ENCODE measurements around the gene FLT1. TPM values are rescaled to one million over a fixed set of nuclear protein-coding genes. Genes with fewer than 3 reads are reported as not detected.

The FLT1 gene
- polyA plus RNA-seq, 2 donors = 1.2 to 2.1 TPM

GRCh38 chr13:28324181-28324789 lies 170.6 kb downstream of the FLT1 start:
- H3K36me3 ChIP-seq (ENCODE audit: control insufficient read depth in 2 of 2, insufficient read depth in 2 of 2, low read length in 1 of 2) = no peaks in the 10 kb centered on the region
- no peaks in the 10 kb centered on the region for H3K9me3 ChIP-seq (ENCODE audit: control insufficient read depth in 2 of 2, insufficient read depth in 1 of 2, low read depth in 1 of 2, low read length in 1 of 2)
- no peaks in the 10 kb centered on the region for H3K4me1 ChIP-seq (ENCODE audit: control insufficient read depth in 2 of 2, insufficient read depth in 2 of 2, low read length in 1 of 2)
- no peak overlapping the region for H3K27ac ChIP-seq (ENCODE audit: low read depth in 2 of 2, low read length in 1 of 2)
- WGBS, 2 donors = 26 to 28% methylated on average over 4 of the region's 4 CpGs
- H3K4me3 ChIP-seq (ENCODE audit: low read depth in 1 of 2, low read length in 2 of 2) = no peak overlapping the region
- H3K27me3 ChIP-seq (ENCODE audit: control insufficient read depth in 1 of 2, insufficient read depth in 2 of 2, low read length in 2 of 2) = no peaks in the 10 kb centered on the region

- 73 to 74% methylated on average over 11 of the region's 11 CpGs for WGBS, 2 donors
- Histone ChIP-seq H3K4me3 (ENCODE audit: low read depth in 1 of 2, low read length in 2 of 2) (no peak overlapping the region), H3K27ac (ENCODE audit: low read depth in 2 of 2, low read length in 1 of 2) (no peak overlapping the region), H3K9me3 (ENCODE audit: control insufficient read depth in 2 of 2, insufficient read depth in 1 of 2, low read depth in 1 of 2, low read length in 1 of 2) (no peaks in the 10 kb centered on the region), H3K27me3 (ENCODE audit: control insufficient read depth in 1 of 2, insufficient read depth in 2 of 2, low read length in 2 of 2) (no peaks in the 10 kb centered on the region), H3K36me3 (ENCODE audit: control insufficient read depth in 2 of 2, insufficient read depth in 2 of 2, low read length in 1 of 2) (no peaks in the 10 kb centered on the region), H3K4me1 (ENCODE audit: control insufficient read depth in 2 of 2, insufficient read depth in 2 of 2, low read length in 1 of 2) (no peaks in the 10 kb centered on the region)
Measured at GRCh38 chr13:28322256-28322905, 172.5 kb downstream of the FLT1 start.

- no peak overlapping the region for H3K27ac ChIP-seq (ENCODE audit: low read depth in 2 of 2, low read length in 1 of 2)
- 74 to 76% methylated on average over 2 of the region's 2 CpGs for WGBS, 2 donors
Measured at GRCh38 chr13:28321756-28322155, 173.2 kb downstream of the FLT1 start.

GRCh38 chr13:28320884-28321574 lies 173.9 kb downstream of the FLT1 start:
- Histone ChIP-seq H3K4me3 (ENCODE audit: low read depth in 1 of 2, low read length in 2 of 2) (no peak overlapping the region), H3K4me1 (ENCODE audit: control insufficient read depth in 2 of 2, insufficient read depth in 2 of 2, low read length in 1 of 2) (no peaks in the 10 kb centered on the region), H3K27me3 (ENCODE audit: control insufficient read depth in 1 of 2, insufficient read depth in 2 of 2, low read length in 2 of 2) (no peaks in the 10 kb centered on the region), H3K27ac (ENCODE audit: low read depth in 2 of 2, low read length in 1 of 2) (no peak overlapping the region), H3K9me3 (ENCODE audit: control insufficient read depth in 2 of 2, insufficient read depth in 1 of 2, low read depth in 1 of 2, low read length in 1 of 2) (no peaks in the 10 kb centered on the region), H3K36me3 (ENCODE audit: control insufficient read depth in 2 of 2, insufficient read depth in 2 of 2, low read length in 1 of 2) (no peaks in the 10 kb centered on the region)
- 71 to 79% methylated on average over 11 of the region's 11 CpGs for WGBS, 2 donors

More at GRCh38 chr13:28321756-28322155, 173.2 kb downstream of the FLT1 start:
- no peak overlapping the region for H3K4me3 ChIP-seq (ENCODE audit: low read depth in 1 of 2, low read length in 2 of 2)
- H3K4me1 ChIP-seq (ENCODE audit: control insufficient read depth in 2 of 2, insufficient read depth in 2 of 2, low read length in 1 of 2) = no peaks in the 10 kb centered on the region
- H3K27me3 ChIP-seq (ENCODE audit: control insufficient read depth in 1 of 2, insufficient read depth in 2 of 2, low read length in 2 of 2) = no peaks in the 10 kb centered on the region
- no peaks in the 10 kb centered on the region for H3K9me3 ChIP-seq (ENCODE audit: control insufficient read depth in 2 of 2, insufficient read depth in 1 of 2, low read depth in 1 of 2, low read length in 1 of 2)
- H3K36me3 ChIP-seq (ENCODE audit: control insufficient read depth in 2 of 2, insufficient read depth in 2 of 2, low read length in 1 of 2) = no peaks in the 10 kb centered on the region

- H3K27ac ChIP-seq (ENCODE audit: low read depth in 2 of 2, low read length in 1 of 2) = no peak overlapping the region
- no peaks in the 10 kb centered on the region for H3K27me3 ChIP-seq (ENCODE audit: control insufficient read depth in 1 of 2, insufficient read depth in 2 of 2, low read length in 2 of 2)
- H3K4me3 ChIP-seq (ENCODE audit: low read depth in 1 of 2, low read length in 2 of 2) = no peak overlapping the region
- 84 to 88% methylated on average over 6 of the region's 6 CpGs for WGBS, 2 donors
- H3K9me3 ChIP-seq (ENCODE audit: control insufficient read depth in 2 of 2, insufficient read depth in 1 of 2, low read depth in 1 of 2, low read length in 1 of 2) = no peaks in the 10 kb centered on the region
- no peaks in the 10 kb centered on the region for H3K36me3 ChIP-seq (ENCODE audit: control insufficient read depth in 2 of 2, insufficient read depth in 2 of 2, low read length in 1 of 2)
- no peaks in the 10 kb centered on the region for H3K4me1 ChIP-seq (ENCODE audit: control insufficient read depth in 2 of 2, insufficient read depth in 2 of 2, low read length in 1 of 2)
Measured at GRCh38 chr13:28320209-28320608, 174.7 kb downstream of the FLT1 start.

- Histone ChIP-seq H3K9me3 (ENCODE audit: control insufficient read depth in 2 of 2, insufficient read depth in 1 of 2, low read depth in 1 of 2, low read length in 1 of 2) (no peaks in the 10 kb centered on the region), H3K36me3 (ENCODE audit: control insufficient read depth in 2 of 2, insufficient read depth in 2 of 2, low read length in 1 of 2) (no peaks in the 10 kb centered on the region), H3K4me1 (ENCODE audit: control insufficient read depth in 2 of 2, insufficient read depth in 2 of 2, low read length in 1 of 2) (no peaks in the 10 kb centered on the region), H3K4me3 (ENCODE audit: low read depth in 1 of 2, low read length in 2 of 2) (no peak overlapping the region), H3K27me3 (ENCODE audit: control insufficient read depth in 1 of 2, insufficient read depth in 2 of 2, low read length in 2 of 2) (no peaks in the 10 kb centered on the region), H3K27ac (ENCODE audit: low read depth in 2 of 2, low read length in 1 of 2) (no peak overlapping the region)
- WGBS, 2 donors = 79 to 83% methylated on average over 5 of the region's 5 CpGs
Measured at GRCh38 chr13:28319528-28319927, 175.4 kb downstream of the FLT1 start.

GRCh38 chr13:28318496-28318895 lies 176.4 kb downstream of the FLT1 start:
- no peak overlapping the region for H3K4me3 ChIP-seq (ENCODE audit: low read depth in 1 of 2, low read length in 2 of 2)
- H3K27ac ChIP-seq (ENCODE audit: low read depth in 2 of 2, low read length in 1 of 2) = no peak overlapping the region
- H3K9me3 ChIP-seq (ENCODE audit: control insufficient read depth in 2 of 2, insufficient read depth in 1 of 2, low read depth in 1 of 2, low read length in 1 of 2) = no peaks in the 10 kb centered on the region
- no peaks in the 10 kb centered on the region for H3K4me1 ChIP-seq (ENCODE audit: control insufficient read depth in 2 of 2, insufficient read depth in 2 of 2, low read length in 1 of 2)
- WGBS, 2 donors = 74 to 75% methylated on average over 7 of the region's 7 CpGs
- H3K27me3 ChIP-seq (ENCODE audit: control insufficient read depth in 1 of 2, insufficient read depth in 2 of 2, low read length in 2 of 2) = no peaks in the 10 kb centered on the region
- no peaks in the 10 kb centered on the region for H3K36me3 ChIP-seq (ENCODE audit: control insufficient read depth in 2 of 2, insufficient read depth in 2 of 2, low read length in 1 of 2)

- Histone ChIP-seq H3K4me1 (ENCODE audit: control insufficient read depth in 2 of 2, insufficient read depth in 2 of 2, low read length in 1 of 2) (no peaks in the 10 kb centered on the region), H3K9me3 (ENCODE audit: control insufficient read depth in 2 of 2, insufficient read depth in 1 of 2, low read depth in 1 of 2, low read length in 1 of 2) (no peaks in the 10 kb centered on the region), H3K4me3 (ENCODE audit: low read depth in 1 of 2, low read length in 2 of 2) (no peak overlapping the region), H3K27ac (ENCODE audit: low read depth in 2 of 2, low read length in 1 of 2) (no peak overlapping the region), H3K36me3 (ENCODE audit: control insufficient read depth in 2 of 2, insufficient read depth in 2 of 2, low read length in 1 of 2) (no peaks in the 10 kb centered on the region), H3K27me3 (ENCODE audit: control insufficient read depth in 1 of 2, insufficient read depth in 2 of 2, low read length in 2 of 2) (no peaks in the 10 kb centered on the region)
- 87 to 88% methylated on average over 7 of the region's 7 CpGs for WGBS, 2 donors
Measured at GRCh38 chr13:28316836-28317235, 178.1 kb downstream of the FLT1 start.

- no peaks in the 10 kb centered on the region for H3K9me3 ChIP-seq (ENCODE audit: control insufficient read depth in 2 of 2, insufficient read depth in 1 of 2, low read depth in 1 of 2, low read length in 1 of 2)
- no peak overlapping the region for H3K27ac ChIP-seq (ENCODE audit: low read depth in 2 of 2, low read length in 1 of 2)
- WGBS, 2 donors = 73 to 76% methylated on average over 5 of the region's 5 CpGs
- H3K4me1 ChIP-seq (ENCODE audit: control insufficient read depth in 2 of 2, insufficient read depth in 2 of 2, low read length in 1 of 2) = no peaks in the 10 kb centered on the region
- H3K4me3 ChIP-seq (ENCODE audit: low read depth in 1 of 2, low read length in 2 of 2) = no peak overlapping the region
- no peaks in the 10 kb centered on the region for H3K36me3 ChIP-seq (ENCODE audit: control insufficient read depth in 2 of 2, insufficient read depth in 2 of 2, low read length in 1 of 2)
- no peaks in the 10 kb centered on the region for H3K27me3 ChIP-seq (ENCODE audit: control insufficient read depth in 1 of 2, insufficient read depth in 2 of 2, low read length in 2 of 2)
Measured at GRCh38 chr13:28316129-28316528, 178.8 kb downstream of the FLT1 start.
